GM12872 (cell line): Measurements from ENCODE around the gene DCAF6.

Experiments used
- CTCF ChIP-seq: IDR thresholded peaks from 3 replicates; pipeline ENCODE4 v1.5.1; 2011; ENCODE audit warnings: low read depth, mild to moderate bottlenecking, low read length, moderate library complexity; ENCODE audit not compliant: insufficient read depth

The DCAF6 gene

GRCh38 chr1:167935216-167936067, 1.0 kb upstream of the DCAF6 start:
- 0 out of 3 replicates have a peak, but pooled peaks have one; percentile 21 for TF ChIP-seq CTCF

- no peak for TF ChIP-seq CTCF
These were observed 636 bp downstream of the DCAF6 start, which contains the start of gene MPC2 for GRCh38 chr1:167936930-167937708. TSS of gene MPC2 (minus strand) at chr1:167937072. CDS start at chr1:167935841, 1,231 bp downstream.

GRCh38 chr1:167937709-167938010, 1.2 kb downstream of the DCAF6 start:
- no peak for TF ChIP-seq CTCF

GRCh38 chr1:167938080-167938636, 1.7 kb downstream of the DCAF6 start:
- TF ChIP-seq CTCF = no peak

- no peak for TF ChIP-seq CTCF
These were observed 3.8 kb downstream of the DCAF6 start for GRCh38 chr1:167940264-167940663.

GRCh38 chr1:167943541-167943940, 7.1 kb downstream of the DCAF6 start:
- no peak for TF ChIP-seq CTCF

- no peak for TF ChIP-seq CTCF
These were observed 11.2 kb downstream of the DCAF6 start for GRCh38 chr1:167947733-167948132.
